Kidney epithelial cell (primary cell): ENCODE data around the gene RPS19BP1. TPM values are rescaled to one million over a fixed set of nuclear protein-coding genes. Genes with fewer than 3 reads are reported as not detected.
"Not testable (repeated sequence)": the region's sequence is repeated elsewhere in the genome, so short reads cannot be mapped to it uniquely, and the experiment has no call there.

Experiments
- DNase-seq: peaks from one replicate; pipeline ENCODE4 v3.0.0-alpha.2; 2010; ENCODE audit warnings: low read depth
- H3K27me3 ChIP-seq: 2 replicates; pipeline ENCODE4 v1.6.0; 2011; ENCODE audit warnings: low read length; ENCODE audit not compliant: control insufficient read depth, insufficient read depth
- H3K36me3 ChIP-seq: 2 replicates; pipeline ENCODE4 v1.5.1; 2011; ENCODE audit warnings: low read length; ENCODE audit not compliant: control insufficient read depth, insufficient read depth
- H3K4me3 ChIP-seq: 2 replicates; pipeline ENCODE4 v1.5.1; 2011; ENCODE audit warnings: low read depth, mild to moderate bottlenecking, control low read depth, low read length
- CTCF ChIP-seq: IDR thresholded peaks from 2 replicates; pipeline ENCODE4 v1.5.1; 2011; ENCODE audit warnings: mild to moderate bottlenecking, moderate library complexity, low read length, control low read depth, inconsistent platforms; ENCODE audit not compliant: insufficient read depth, poor library complexity, severe bottlenecking
- total RNA-seq: library from RNA; depleted of rRNA; stranded (reverse); fragments of >200 nt; gene quantifications from 2 replicates; pipeline ENCODE4 v1.2.3, GENCODE V29; 2015

RPS19BP1 gene
- total RNA-seq, 1 donor from 2014 or later = 121 TPM

- no peak overlapping the region for H3K4me3 ChIP-seq
- peaks cover 11% of the 10 kb centered on the region for H3K36me3 ChIP-seq
- no peak for TF ChIP-seq CTCF
These were observed 5.8 kb downstream of the RPS19BP1 start for GRCh38 chr22:39526736-39527171.

DNA sequence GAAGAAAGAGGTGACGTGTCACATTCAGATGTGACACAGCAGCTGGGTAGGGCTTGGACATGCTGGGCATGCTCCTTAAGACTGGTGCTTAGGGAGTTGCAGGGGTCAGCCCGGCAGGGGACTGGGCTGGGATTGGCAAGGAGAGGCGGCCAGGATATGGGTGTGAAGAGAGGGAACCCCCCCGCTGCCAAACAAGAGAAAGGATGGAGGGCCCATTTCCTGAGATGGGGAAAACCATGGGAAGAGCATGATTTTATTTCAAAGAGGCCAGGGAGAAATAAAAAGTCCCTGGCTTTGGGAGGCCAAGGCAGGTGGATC lies 6.9 kb downstream of the RPS19BP1 start:
- no peak for DNase-seq
- no peak overlapping the region for H3K4me3 ChIP-seq
- peaks cover 12% of the 10 kb centered on the region for H3K36me3 ChIP-seq
- TF ChIP-seq CTCF = no peak
- no peaks in the 10 kb centered on the region for H3K27me3 ChIP-seq

More at GRCh38 chr22:39526736-39527171, 5.8 kb downstream of the RPS19BP1 start:
- H3K27me3 ChIP-seq = no peaks in the 10 kb centered on the region
- no peak for DNase-seq

- DNase-seq = no peak
- H3K4me3 ChIP-seq = no peak overlapping the region
- H3K27me3 ChIP-seq = no peaks in the 10 kb centered on the region
- no peak for TF ChIP-seq CTCF
- H3K36me3 ChIP-seq = peaks cover 12% of the 10 kb centered on the region
These were observed 7.5 kb downstream of the RPS19BP1 start for GRCh38 chr22:39524753-39525657.

DNA sequence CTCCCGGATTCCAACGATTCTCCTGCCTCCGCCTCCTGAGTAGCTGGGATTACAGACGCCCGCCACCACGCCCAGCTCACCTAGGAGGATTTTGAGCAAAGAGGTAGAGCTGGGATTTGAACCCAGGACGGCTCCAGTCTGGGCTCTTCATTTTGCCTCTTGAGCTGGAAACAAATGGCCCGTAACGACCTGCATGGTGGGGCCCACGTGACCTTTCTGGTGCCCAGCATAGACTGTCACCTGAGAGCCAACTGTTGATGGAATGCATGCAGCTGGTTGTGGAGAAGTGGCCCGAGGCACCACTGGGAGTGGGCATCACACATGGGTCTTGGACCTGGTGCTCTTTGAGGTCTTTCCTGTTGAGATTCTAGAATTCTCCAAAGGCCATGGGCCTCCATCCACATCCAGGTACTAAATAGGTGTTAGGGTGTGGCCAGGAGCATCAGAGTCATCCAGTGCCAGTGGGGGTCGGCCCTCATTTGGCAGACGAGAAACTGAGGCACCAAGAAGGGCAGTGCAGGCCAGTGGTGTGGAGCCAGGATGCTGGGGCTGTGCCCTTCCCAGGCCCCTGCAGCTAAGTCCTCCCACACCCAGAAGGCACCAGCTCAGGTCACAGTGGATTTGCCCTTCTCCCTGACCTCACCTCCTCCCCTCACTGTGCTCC lies 8.3 kb downstream of the RPS19BP1 start:
- no peaks in the 10 kb centered on the region for H3K27me3 ChIP-seq
- peaks cover 11% of the 10 kb centered on the region for H3K36me3 ChIP-seq
- no peak overlapping the region for H3K4me3 ChIP-seq
- no peak for DNase-seq
- TF ChIP-seq CTCF = no peak

DNA sequence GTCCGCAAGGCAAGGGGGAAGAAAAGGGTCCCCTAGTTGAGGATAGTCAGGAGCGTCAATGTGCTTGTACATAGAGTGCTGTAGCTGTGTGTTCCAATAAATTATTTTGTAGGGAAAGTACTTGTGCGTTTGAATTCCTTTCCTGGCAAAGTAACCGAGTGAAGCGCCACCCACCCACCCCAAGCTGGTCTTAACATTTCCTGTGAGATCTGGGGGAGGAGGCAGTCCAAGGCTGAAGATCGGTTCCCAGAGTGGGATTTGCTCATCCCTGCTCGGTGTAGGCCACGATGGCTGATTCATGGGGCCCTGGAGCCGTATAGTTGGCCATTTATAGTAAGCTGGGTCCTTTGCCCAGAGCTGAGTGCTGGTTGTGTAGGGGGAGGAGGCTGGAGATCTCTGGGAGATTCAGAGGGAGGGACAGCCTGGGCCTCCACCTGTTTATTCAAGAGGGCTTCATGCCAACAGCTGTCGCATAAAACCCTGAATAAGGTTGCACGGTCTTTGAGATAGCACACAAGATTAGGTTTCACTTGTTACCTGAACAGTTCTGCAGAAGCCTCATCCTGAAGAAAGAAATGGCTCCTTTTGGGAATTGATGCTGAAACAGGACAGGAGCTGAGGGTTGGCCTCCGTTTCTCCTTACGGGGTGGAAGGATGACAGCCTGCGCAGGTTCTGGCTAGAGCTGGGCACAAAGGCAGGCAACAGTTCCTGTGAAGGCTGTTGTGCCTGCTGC lies 9.8 kb downstream of the RPS19BP1 start:
- no peak for DNase-seq
- Histone ChIP-seq H3K27me3 (no peaks in the 10 kb centered on the region), H3K4me3 (peak overlapping the region; percentile 98), H3K36me3 (peaks cover 9% of the 10 kb centered on the region)
- no peak for TF ChIP-seq CTCF

- H3K4me3 ChIP-seq = peak overlapping the region; percentile 98
- not testable (repeated sequence) for H3K27me3 ChIP-seq, DNase-seq, H3K36me3 ChIP-seq
These were observed 10.5 kb downstream of the RPS19BP1 start for GRCh38 chr22:39522091-39522490.

DNA sequence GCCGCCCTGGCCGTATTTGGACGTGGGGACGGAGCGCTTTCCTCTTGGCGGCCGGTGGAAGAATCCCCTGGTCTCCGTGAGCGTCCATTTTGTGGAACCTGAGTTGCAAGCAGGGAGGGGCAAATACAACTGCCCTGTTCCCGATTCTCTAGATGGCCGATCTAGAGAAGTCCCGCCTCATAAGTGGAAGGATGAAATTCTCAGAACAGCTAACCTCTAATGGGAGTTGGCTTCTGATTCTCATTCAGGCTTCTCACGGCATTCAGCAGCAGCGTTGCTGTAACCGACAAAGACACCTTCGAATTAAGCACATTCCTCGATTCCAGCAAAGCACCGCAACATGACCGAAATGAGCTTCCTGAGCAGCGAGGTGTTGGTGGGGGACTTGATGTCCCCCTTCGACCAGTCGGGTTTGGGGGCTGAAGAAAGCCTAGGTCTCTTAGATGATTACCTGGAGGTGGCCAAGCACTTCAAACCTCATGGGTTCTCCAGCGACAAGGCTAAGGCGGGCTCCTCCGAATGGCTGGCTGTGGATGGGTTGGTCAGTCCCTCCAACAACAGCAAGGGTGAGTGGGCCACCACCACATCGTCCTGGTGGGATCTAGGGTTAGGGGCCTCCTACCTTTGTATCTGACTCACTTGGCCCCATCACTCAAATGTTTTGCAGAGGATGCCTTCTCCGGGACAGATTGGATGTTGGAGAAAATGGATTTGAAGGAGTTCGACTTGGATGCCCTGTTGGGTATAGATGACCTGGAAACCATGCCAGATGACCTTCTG lies 11.3 kb downstream of the RPS19BP1 start:
- H3K4me3 ChIP-seq = peak overlapping the region; percentile 98
- not testable (repeated sequence) for H3K36me3 ChIP-seq, DNase-seq, H3K27me3 ChIP-seq
